ENCODE results near the gene MLH3. TPM values are rescaled to one million over a fixed set of nuclear protein-coding genes. Genes with fewer than 3 reads are reported as not detected.

Gene MLH3
- total and polyA plus RNA-seq, 2 of the 13 experiments (the other 11 are each of a cell fraction or from before 2014, with no cell fraction given), result 14.4 to 24.8 TPM

DNA sequence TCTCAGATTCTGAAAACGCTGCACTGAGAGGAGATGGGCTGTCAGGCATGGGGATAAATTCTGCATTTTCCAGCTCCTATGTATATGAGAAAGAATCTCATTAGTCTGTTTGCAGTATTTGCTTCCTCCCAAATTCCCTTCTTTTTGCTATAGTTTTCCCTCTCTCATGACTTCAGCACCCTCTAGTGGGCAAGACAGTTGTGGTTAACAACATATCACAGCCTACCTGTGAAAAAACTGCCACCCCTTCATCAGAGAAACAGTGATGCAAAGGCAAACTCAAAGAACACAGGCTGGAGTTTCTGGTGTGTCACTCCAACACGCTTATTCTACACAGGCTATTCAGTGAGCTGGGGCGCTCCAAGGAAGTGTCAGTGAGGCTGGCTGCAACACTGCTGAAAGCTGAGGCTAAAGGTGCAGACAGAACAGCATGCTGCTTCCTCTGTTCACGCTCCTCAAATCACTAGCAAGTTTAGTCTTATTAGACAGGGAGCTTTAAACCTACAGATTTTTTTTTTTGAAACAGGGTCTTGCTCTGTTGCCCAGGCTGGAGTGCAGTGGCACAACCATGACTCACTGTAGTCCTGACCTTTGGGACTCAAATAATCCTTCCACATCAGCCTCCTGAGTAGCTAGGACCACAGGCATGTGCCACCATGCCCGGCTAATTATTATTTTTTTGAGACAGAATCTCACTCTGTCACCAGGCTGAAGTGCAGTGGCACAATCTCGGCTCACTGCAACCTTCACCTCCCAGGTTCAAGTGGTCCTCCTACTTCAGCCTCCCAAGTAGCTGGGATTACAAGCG lies 37.5 kb upstream of the MLH3 start:
- DNase-seq (ENCODE audit: low spot score), result peak; percentile 62
- no TSS peak for BruUV-seq (replicated peaks)
- FAIRE-seq, result peak; percentile 84
- Histone ChIP-seq H3K4me3 (replicated peaks in 1 of 3; ENCODE audit: insufficient read depth in 1 of 3, low read depth in 2 of 3, low read length in 3 of 3) (no peak overlapping the region), H4K20me1 (ENCODE audit: insufficient read depth, low read length) (no peaks in the 10 kb centered on the region), H2AFZ (ENCODE audit: low read length) (no peak overlapping the region), H3K9ac (ENCODE audit: insufficient read depth, low read depth, low read length) (no peak overlapping the region), H3K79me2 (ENCODE audit: insufficient read depth, low read length) (no peaks in the 10 kb centered on the region), H3K27ac (ENCODE audit: extremely low read length, insufficient read depth, low read length) (no peak overlapping the region), H3K36me3 (replicated peaks in 1 of 2; ENCODE audit: control insufficient read depth in 1 of 2, insufficient read depth in 2 of 2, low read length in 2 of 2) (peaks cover 12 to 43% of the 10 kb centered on the region in 2 experiments), H3K27me3 (ENCODE audit: control insufficient read depth in 1 of 2, insufficient read depth in 2 of 2, low read length in 2 of 2) (no peaks in the 10 kb centered on the region), H3K4me2 (ENCODE audit: low read depth, low read length) (no peak overlapping the region), H3K4me1 (ENCODE audit: insufficient read depth, low read length) (no peaks in the 10 kb centered on the region), H3K9me3 (ENCODE audit: low read length) (no peaks in the 10 kb centered on the region)
- in situ Hi-C loops (cut with HindIII; ENCODE audit: extremely low pct_ligation_motif_present, low pct_unique_long_range_greater_than_20kb) (no loop called here), intact Hi-C loops (cut with micrococcal nuclease; ENCODE audit: unreplicated experiment) (loop anchor here (1.0 kb wide), 2 partner anchors 142 to 174 kb away; no protein-coding TSS in a partner anchor)
- WGBS (ENCODE audit: low lambda C conversion rate), result 61% methylated on average over 7 of the region's 7 CpGs
- ChIA-PET POLR2A (interaction anchor here (1.1 to 1.3 kb wide), 3 partner anchors 144 to 167 kb away, joined by 3 read pairs; partner anchors contain the start of gene RPS6KL1), CTCF (ENCODE audit: low intra/inter-chr PET ratio, low total read pairs) (interaction anchor here (0.6 to 2.8 kb wide), 3 partner anchors 143 to 230 kb away, joined by 3 to 44 read pairs (median 11); no protein-coding TSS in a partner anchor)
- ATAC-seq, result peak; percentile 87
- no peak for TF ChIP-seq RBAK (CRISPR knock-in tag; IDR thresholded peaks at IDR 0.05)
- TF ChIP-seq ZNF501 (CRISPR knock-in tag; IDR thresholded peaks at IDR 0.05), result no peak
- no peak for TF ChIP-seq SP2 (CRISPR knock-in tag; IDR thresholded peaks at IDR 0.05)
- 0 out of 2 replicates have a peak, but pooled peaks have one; percentile 42 for TF ChIP-seq ZNF121 (CRISPR knock-in tag; IDR thresholded peaks at IDR 0.05)
- TF ChIP-seq, protein P1, sequence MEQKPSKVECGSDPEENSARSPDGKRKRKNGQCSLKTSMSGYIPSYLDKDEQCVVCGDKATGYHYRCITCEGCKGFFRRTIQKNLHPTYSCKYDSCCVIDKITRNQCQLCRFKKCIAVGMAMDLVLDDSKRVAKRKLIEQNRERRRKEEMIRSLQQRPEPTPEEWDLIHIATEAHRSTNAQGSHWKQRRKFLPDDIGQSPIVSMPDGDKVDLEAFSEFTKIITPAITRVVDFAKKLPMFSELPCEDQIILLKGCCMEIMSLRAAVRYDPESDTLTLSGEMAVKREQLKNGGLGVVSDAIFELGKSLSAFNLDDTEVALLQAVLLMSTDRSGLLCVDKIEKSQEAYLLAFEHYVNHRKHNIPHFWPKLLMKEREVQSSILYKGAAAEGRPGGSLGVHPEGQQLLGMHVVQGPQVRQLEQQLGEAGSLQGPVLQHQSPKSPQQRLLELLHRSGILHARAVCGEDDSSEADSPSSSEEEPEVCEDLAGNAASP (CRISPR knock-in tag; IDR thresholded peaks at IDR 0.05; ENCODE audit: borderline replicate concordance), result 0 out of 2 replicates have a peak, but pooled peaks have one; percentile 27
- TF ChIP-seq, protein P2, sequence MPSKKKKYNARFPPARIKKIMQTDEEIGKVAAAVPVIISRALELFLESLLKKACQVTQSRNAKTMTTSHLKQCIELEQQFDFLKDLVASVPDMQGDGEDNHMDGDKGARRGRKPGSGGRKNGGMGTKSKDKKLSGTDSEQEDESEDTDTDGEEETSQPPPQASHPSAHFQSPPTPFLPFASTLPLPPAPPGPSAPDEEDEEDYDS (CRISPR knock-in tag; IDR thresholded peaks at IDR 0.05), result no peak
- TF ChIP-seq, protein P3, sequence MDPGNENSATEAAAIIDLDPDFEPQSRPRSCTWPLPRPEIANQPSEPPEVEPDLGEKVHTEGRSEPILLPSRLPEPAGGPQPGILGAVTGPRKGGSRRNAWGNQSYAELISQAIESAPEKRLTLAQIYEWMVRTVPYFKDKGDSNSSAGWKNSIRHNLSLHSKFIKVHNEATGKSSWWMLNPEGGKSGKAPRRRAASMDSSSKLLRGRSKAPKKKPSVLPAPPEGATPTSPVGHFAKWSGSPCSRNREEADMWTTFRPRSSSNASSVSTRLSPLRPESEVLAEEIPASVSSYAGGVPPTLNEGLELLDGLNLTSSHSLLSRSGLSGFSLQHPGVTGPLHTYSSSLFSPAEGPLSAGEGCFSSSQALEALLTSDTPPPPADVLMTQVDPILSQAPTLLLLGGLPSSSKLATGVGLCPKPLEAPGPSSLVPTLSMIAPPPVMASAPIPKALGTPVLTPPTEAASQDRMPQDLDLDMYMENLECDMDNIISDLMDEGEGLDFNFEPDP (CRISPR knock-in tag; conservative IDR thresholded peaks at IDR 0.05), result 0 out of 2 replicates have a peak, but pooled peaks have one; percentile 15
- no peak for TF ChIP-seq ZNF841 (CRISPR knock-in tag; IDR thresholded peaks at IDR 0.05; ENCODE audit: borderline replicate concordance)
- peak; percentile 87 for TF ChIP-seq SMC3 (IDR thresholded peaks at IDR 0.05; ENCODE audit: low read length)
- TF ChIP-seq, protein P4, sequence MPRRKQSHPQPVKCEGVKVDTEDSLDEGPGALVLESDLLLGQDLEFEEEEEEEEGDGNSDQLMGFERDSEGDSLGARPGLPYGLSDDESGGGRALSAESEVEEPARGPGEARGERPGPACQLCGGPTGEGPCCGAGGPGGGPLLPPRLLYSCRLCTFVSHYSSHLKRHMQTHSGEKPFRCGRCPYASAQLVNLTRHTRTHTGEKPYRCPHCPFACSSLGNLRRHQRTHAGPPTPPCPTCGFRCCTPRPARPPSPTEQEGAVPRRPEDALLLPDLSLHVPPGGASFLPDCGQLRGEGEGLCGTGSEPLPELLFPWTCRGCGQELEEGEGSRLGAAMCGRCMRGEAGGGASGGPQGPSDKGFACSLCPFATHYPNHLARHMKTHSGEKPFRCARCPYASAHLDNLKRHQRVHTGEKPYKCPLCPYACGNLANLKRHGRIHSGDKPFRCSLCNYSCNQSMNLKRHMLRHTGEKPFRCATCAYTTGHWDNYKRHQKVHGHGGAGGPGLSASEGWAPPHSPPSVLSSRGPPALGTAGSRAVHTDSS (CRISPR knock-in tag; conservative IDR thresholded peaks at IDR 0.05), result no peak
- TF ChIP-seq, protein P5, sequence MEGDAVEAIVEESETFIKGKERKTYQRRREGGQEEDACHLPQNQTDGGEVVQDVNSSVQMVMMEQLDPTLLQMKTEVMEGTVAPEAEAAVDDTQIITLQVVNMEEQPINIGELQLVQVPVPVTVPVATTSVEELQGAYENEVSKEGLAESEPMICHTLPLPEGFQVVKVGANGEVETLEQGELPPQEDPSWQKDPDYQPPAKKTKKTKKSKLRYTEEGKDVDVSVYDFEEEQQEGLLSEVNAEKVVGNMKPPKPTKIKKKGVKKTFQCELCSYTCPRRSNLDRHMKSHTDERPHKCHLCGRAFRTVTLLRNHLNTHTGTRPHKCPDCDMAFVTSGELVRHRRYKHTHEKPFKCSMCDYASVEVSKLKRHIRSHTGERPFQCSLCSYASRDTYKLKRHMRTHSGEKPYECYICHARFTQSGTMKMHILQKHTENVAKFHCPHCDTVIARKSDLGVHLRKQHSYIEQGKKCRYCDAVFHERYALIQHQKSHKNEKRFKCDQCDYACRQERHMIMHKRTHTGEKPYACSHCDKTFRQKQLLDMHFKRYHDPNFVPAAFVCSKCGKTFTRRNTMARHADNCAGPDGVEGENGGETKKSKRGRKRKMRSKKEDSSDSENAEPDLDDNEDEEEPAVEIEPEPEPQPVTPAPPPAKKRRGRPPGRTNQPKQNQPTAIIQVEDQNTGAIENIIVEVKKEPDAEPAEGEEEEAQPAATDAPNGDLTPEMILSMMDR (CRISPR knock-in tag; IDR thresholded peaks at IDR 0.05), result peak; percentile 88
- no peak for TF ChIP-seq ZNF383 (CRISPR knock-in tag; IDR thresholded peaks at IDR 0.05; ENCODE audit: borderline replicate concordance)
- TF ChIP-seq RFX5 (IDR thresholded peaks at IDR 0.05; ENCODE audit: low read depth, low read length), result peak; percentile 58
- peak; percentile 84 for TF ChIP-seq RAD21 (CRISPR knock-in tag; IDR thresholded peaks at IDR 0.05)
- peak; percentile 36; the same call in 1 of the 2 replicates for TF ChIP-seq ERF (CRISPR knock-in tag; IDR thresholded peaks at IDR 0.05)

Data from HepG2 (cell line).